Transverse colon (tissue), 4 donors: ENCODE data around the gene SLC9A4.

Source experiments
- CTCF ChIP-seq, 5 experiments: fragments of 200-600 bp in 3 of 5; fragments of 450-650 bp in 2 of 5; sonication (generic) in 3 of 5; IDR thresholded peaks; 1 replicate in 2 of 5; 2 replicates in 3 of 5; pipeline ENCODE4 v1.5.1; 2016 to 2017; ENCODE audit warnings: antibody characterized with exemption in 5 of 5, inconsistent platforms in 3 of 5, mild to moderate bottlenecking in 2 of 5, moderate library complexity in 1 of 5
- EP300 ChIP-seq: sonication (generic); formaldehyde crosslinking; IDR thresholded peaks from one replicate; pipeline ENCODE4 v1.6.1; 2017; ENCODE audit warnings: antibody characterized with exemption, low read depth
- POLR2A ChIP-seq: fragments of 450-650 bp; IDR thresholded peaks from one replicate; pipeline ENCODE4 v1.6.1; 2016; ENCODE audit warnings: antibody characterized with exemption, mild to moderate bottlenecking, moderate library complexity
- POLR2AphosphoS5 ChIP-seq, 3 donors: sonication (generic); formaldehyde crosslinking; IDR thresholded peaks; one replicate each; pipeline ENCODE4 v1.6.1; 2016; ENCODE audit warnings: antibody characterized with exemption in 3 of 3

- TF ChIP-seq CTCF (IDR thresholded peaks at IDR 0.05) (no peak), POLR2A (no peak), POLR2AphosphoS5 (IDR thresholded peaks at IDR 0.05) (no peak), EP300 (no peak)
Observed at GRCh38 chr2:102489646-102490045, 16.6 kb downstream of the SLC9A4 start.
